Liver (tissue), 9 donors: ENCODE results near the gene SOX8. TPM values are rescaled to one million over a fixed set of nuclear protein-coding genes. Genes with fewer than 3 reads are reported as not detected.

Experiments
- DNase-seq: peaks from one replicate; pipeline ENCODE4 v3.0.0-alpha.2; 2017; ENCODE audit warnings: low spot score
- H3K27ac ChIP-seq, 2 donors: one replicate each; pipeline ENCODE4 v1.7.0; 2013; ENCODE audit warnings: inconsistent platforms in 2 of 2, low read length in 2 of 2, control low read depth in 1 of 2, low read depth in 1 of 2, mild to moderate bottlenecking in 1 of 2
- H3K27me3 ChIP-seq, 4 donors: one replicate each; pipeline versions ENCODE4 v1.6.1 to v1.7.0; 2013; ENCODE audit warnings: low read length in 3 of 4, inconsistent platforms in 1 of 4, mild to moderate bottlenecking in 1 of 4, moderate library complexity in 1 of 4; ENCODE audit not compliant: control insufficient read depth in 4 of 4, insufficient read depth in 4 of 4
- H3K36me3 ChIP-seq, 4 donors: one replicate each; pipeline versions ENCODE4 v1.6.1 to v1.7.0; 2013; ENCODE audit warnings: low read length in 3 of 4, mild to moderate bottlenecking in 3 of 4, low read depth in 1 of 4, moderate library complexity in 1 of 4; ENCODE audit not compliant: control insufficient read depth in 4 of 4, insufficient read depth in 3 of 4
- H3K4me1 ChIP-seq, 4 donors: one replicate each; pipeline versions ENCODE4 v1.6.1 to v1.7.0; 2013; ENCODE audit warnings: low read length in 3 of 4, mild to moderate bottlenecking in 3 of 4, moderate library complexity in 1 of 4; ENCODE audit not compliant: control insufficient read depth in 4 of 4, insufficient read depth in 4 of 4
- H3K4me3 ChIP-seq, 3 donors: one replicate each; pipeline versions ENCODE4 v1.6.1 to v1.7.0; 2013; ENCODE audit warnings: low read length in 3 of 3, control low read depth in 1 of 3, low read depth in 1 of 3, mild to moderate bottlenecking in 1 of 3
- H3K9ac ChIP-seq, 2 donors: one replicate each; pipeline ENCODE4 v1.7.0; 2013; ENCODE audit warnings: low read length in 2 of 2, mild to moderate bottlenecking in 2 of 2, moderate library complexity in 2 of 2, control low read depth in 1 of 2, low read depth in 1 of 2
- H3K9me3 ChIP-seq, 4 donors: one replicate each; pipeline versions ENCODE4 v1.6.1 to v1.7.0; 2013; ENCODE audit warnings: low read length in 3 of 4; ENCODE audit not compliant: control insufficient read depth in 4 of 4
- ATF3 ChIP-seq: IDR thresholded peaks from 2 replicates; pipeline ENCODE4 v1.6.1; 2016; ENCODE audit warnings: antibody characterized with exemption
- EGR1 ChIP-seq, 2 donors: IDR thresholded peaks; 2 replicates each; pipeline ENCODE4 v1.6.1; 2016 to 2018; ENCODE audit warnings: antibody characterized with exemption in 2 of 2, low read depth in 2 of 2
- FOXA1 ChIP-seq: IDR thresholded peaks from 2 replicates; pipeline ENCODE4 v1.6.1; 2016; ENCODE audit warnings: antibody characterized with exemption
- FOXA2 ChIP-seq: IDR thresholded peaks from 2 replicates; pipeline ENCODE4 v1.6.1; 2016; ENCODE audit warnings: antibody characterized with exemption
- GABPA ChIP-seq, 2 donors: IDR thresholded peaks in 1 of 2; conservative IDR thresholded peaks in 1 of 2; 2 replicates each; pipeline ENCODE4 v1.6.1; 2016; ENCODE audit warnings: antibody characterized with exemption in 2 of 2, mild to moderate bottlenecking in 1 of 2, moderate library complexity in 1 of 2
- HNF4A ChIP-seq, 2 donors: conservative IDR thresholded peaks; 2 replicates each; pipeline ENCODE4 v1.6.1; 2016; ENCODE audit warnings: antibody characterized with exemption in 2 of 2, mild to moderate bottlenecking in 2 of 2
- HNF4G ChIP-seq: IDR thresholded peaks from 2 replicates; pipeline ENCODE4 v1.6.1; 2016; ENCODE audit warnings: antibody characterized with exemption
- JUND ChIP-seq, 2 donors: IDR thresholded peaks; 2 replicates each; pipeline ENCODE4 v1.6.1; 2016; ENCODE audit warnings: antibody characterized with exemption in 2 of 2
- MAX ChIP-seq: IDR thresholded peaks from 2 replicates; pipeline ENCODE4 v1.6.1; 2016; ENCODE audit warnings: antibody characterized with exemption
- NR2F2 ChIP-seq: IDR thresholded peaks from 2 replicates; pipeline ENCODE4 v1.6.1; 2016; ENCODE audit warnings: antibody characterized with exemption
- RAD21 ChIP-seq, 2 donors: IDR thresholded peaks; 2 replicates each; pipeline ENCODE4 v1.6.1; 2016; ENCODE audit warnings: antibody characterized with exemption in 2 of 2, mild to moderate bottlenecking in 2 of 2
- RXRA ChIP-seq, 2 donors: IDR thresholded peaks; 2 replicates each; pipeline ENCODE4 v1.6.1; 2017 to 2018; ENCODE audit warnings: antibody characterized with exemption in 2 of 2, mild to moderate bottlenecking in 1 of 2
- SP1 ChIP-seq: IDR thresholded peaks from 2 replicates; pipeline ENCODE4 v1.6.1; 2018; ENCODE audit warnings: antibody characterized with exemption, mild to moderate bottlenecking
- TAF1 ChIP-seq: conservative IDR thresholded peaks from 2 replicates; pipeline ENCODE4 v1.6.1; 2016; ENCODE audit warnings: antibody characterized with exemption, mild to moderate bottlenecking
- YY1 ChIP-seq: IDR thresholded peaks from 2 replicates; pipeline ENCODE4 v1.6.1; 2016; ENCODE audit warnings: antibody characterized with exemption, mild to moderate bottlenecking
- ZBTB33 ChIP-seq: IDR thresholded peaks from 2 replicates; pipeline ENCODE4 v1.6.1; 2016; ENCODE audit warnings: antibody characterized with exemption
- WGBS: extraction: QIAGEN DNeasy Blood & Tissue Kit; methylation state at CpG from one replicate; pipeline ENCODE4 v1.1.7; 2013; 5-methylcytosine and 5-hydroxymethylcytosine counted together
- polyA plus RNA-seq, 2 donors: library from polyadenylated mRNA; stranded (reverse) in 1 of 2; unstranded in 1 of 2; fragments of 200-250 nt in 1 of 2; fragments of >200 nt in 1 of 2; fragmentation: Nextera tagmentation in 1 of 2; extraction: Ambion mirVana in 1 of 2; gene quantifications; one replicate each; pipeline versions ENCODE4 v1.2.1 to v1.2.3, GENCODE V29; 2013 to 2015
- total RNA-seq, 2 donors: library from RNA; depleted of rRNA; stranded (reverse); fragments of >200 nt; gene quantifications; one replicate each; pipeline ENCODE4 v1.2.3, GENCODE V29; 2014
- TF ChIP-seq, protein P1 (sequence below): IDR thresholded peaks from 2 replicates; pipeline ENCODE4 v1.6.1; 2016; ENCODE audit warnings: antibody characterized with exemption, mild to moderate bottlenecking
- TF ChIP-seq, protein P2 (sequence below): fragments of 150-350 bp; IDR thresholded peaks from 2 replicates; pipeline ENCODE4 v1.5.1; 2017; ENCODE audit warnings: improper control_type of control experiment, low read depth, low read length; ENCODE audit not compliant: missing input control
- donor health status: healthy.
- donor health status: healthy.
- donor health status: healthy.
- donor health status: healthy.
- donor health status: healthy.

The SOX8 gene
- total and polyA plus RNA-seq, 4 donors, result 0.05 to 0.33 (median 0.17) TPM; not detected in 1

DNA sequence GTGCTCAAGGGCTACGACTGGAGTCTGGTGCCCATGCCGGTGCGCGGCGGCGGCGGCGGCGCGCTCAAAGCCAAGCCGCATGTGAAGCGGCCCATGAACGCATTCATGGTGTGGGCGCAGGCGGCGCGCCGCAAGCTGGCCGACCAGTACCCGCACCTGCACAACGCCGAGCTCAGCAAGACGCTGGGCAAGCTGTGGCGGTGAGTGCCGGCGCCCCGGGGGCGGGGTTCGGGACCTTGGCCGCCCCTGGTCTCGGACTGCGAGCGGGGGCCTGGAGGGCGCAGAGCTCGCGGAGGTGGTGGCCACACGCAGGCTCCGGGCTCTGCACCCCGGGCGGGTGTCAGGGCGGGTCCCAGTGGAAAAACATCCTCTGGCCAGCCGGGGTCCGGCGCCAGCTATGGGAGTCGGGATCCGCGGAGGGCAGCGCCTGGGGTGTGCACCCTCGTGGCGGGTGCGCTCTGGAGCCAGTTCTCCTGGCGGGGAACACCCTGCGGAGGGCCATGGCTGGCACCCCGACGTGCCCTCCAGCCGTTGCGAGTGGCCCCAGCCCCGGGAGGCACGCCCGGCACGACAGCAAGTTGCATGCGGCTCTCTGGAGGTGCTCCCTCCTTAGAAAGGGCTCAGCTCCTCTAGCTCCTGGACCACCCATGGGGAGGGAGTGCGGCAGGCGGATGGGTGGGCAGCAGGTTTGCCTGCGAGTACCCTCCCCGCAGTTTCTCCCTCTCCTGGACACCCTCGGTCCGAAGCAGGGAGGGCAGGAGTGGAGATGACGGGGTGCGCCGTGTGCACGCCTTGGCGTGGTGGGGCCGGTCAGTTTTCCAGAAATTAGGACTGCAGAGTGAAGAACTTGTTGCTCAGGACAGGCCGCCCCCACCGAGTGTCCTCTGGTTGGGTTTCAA is 824 bp downstream of the SOX8 start:
- WGBS, result 16% methylated on average over 76 of the region's 76 CpGs
- Histone ChIP-seq H3K27ac (no peak overlapping the region), H3K4me1 (peaks cover 3 to 23% (median 9%) of the 10 kb centered on the region in 4 donors), H3K9me3 (no peaks in the 10 kb centered on the region), H3K36me3 (no peaks in the 10 kb centered on the region), H3K27me3 (peaks cover 0 to 3% (median 1%) of the 10 kb centered on the region in 4 donors), H3K4me3 (peak overlapping the region in 1 of 3 donors; percentile 56), H3K9ac (no peak overlapping the region)
- TF ChIP-seq JUND (IDR thresholded peaks at IDR 0.05), result no peak
- TF ChIP-seq FOXA2, result no peak
- no peak for TF ChIP-seq HNF4G
- TF ChIP-seq, protein P1, sequence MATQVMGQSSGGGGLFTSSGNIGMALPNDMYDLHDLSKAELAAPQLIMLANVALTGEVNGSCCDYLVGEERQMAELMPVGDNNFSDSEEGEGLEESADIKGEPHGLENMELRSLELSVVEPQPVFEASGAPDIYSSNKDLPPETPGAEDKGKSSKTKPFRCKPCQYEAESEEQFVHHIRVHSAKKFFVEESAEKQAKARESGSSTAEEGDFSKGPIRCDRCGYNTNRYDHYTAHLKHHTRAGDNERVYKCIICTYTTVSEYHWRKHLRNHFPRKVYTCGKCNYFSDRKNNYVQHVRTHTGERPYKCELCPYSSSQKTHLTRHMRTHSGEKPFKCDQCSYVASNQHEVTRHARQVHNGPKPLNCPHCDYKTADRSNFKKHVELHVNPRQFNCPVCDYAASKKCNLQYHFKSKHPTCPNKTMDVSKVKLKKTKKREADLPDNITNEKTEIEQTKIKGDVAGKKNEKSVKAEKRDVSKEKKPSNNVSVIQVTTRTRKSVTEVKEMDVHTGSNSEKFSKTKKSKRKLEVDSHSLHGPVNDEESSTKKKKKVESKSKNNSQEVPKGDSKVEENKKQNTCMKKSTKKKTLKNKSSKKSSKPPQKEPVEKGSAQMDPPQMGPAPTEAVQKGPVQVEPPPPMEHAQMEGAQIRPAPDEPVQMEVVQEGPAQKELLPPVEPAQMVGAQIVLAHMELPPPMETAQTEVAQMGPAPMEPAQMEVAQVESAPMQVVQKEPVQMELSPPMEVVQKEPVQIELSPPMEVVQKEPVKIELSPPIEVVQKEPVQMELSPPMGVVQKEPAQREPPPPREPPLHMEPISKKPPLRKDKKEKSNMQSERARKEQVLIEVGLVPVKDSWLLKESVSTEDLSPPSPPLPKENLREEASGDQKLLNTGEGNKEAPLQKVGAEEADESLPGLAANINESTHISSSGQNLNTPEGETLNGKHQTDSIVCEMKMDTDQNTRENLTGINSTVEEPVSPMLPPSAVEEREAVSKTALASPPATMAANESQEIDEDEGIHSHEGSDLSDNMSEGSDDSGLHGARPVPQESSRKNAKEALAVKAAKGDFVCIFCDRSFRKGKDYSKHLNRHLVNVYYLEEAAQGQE, result no peak
- TF ChIP-seq TAF1, result no peak
- TF ChIP-seq MAX, result no peak
- no peak for TF ChIP-seq SP1
- TF ChIP-seq NR2F2, result no peak
- no peak for TF ChIP-seq YY1
- TF ChIP-seq FOXA1, result no peak
- TF ChIP-seq HNF4A (conservative IDR thresholded peaks at IDR 0.05), result no peak
- no peak for TF ChIP-seq RAD21 (IDR thresholded peaks at IDR 0.05)
- no peak for TF ChIP-seq EGR1 (IDR thresholded peaks at IDR 0.05; ENCODE audit: low read depth in 2 of 2)
- no peak for TF ChIP-seq GABPA (IDR thresholded peaks at IDR 0.05 in 1 of 2, conservative IDR thresholded peaks at IDR 0.05 in 1 of 2)
- TF ChIP-seq, protein P2, sequence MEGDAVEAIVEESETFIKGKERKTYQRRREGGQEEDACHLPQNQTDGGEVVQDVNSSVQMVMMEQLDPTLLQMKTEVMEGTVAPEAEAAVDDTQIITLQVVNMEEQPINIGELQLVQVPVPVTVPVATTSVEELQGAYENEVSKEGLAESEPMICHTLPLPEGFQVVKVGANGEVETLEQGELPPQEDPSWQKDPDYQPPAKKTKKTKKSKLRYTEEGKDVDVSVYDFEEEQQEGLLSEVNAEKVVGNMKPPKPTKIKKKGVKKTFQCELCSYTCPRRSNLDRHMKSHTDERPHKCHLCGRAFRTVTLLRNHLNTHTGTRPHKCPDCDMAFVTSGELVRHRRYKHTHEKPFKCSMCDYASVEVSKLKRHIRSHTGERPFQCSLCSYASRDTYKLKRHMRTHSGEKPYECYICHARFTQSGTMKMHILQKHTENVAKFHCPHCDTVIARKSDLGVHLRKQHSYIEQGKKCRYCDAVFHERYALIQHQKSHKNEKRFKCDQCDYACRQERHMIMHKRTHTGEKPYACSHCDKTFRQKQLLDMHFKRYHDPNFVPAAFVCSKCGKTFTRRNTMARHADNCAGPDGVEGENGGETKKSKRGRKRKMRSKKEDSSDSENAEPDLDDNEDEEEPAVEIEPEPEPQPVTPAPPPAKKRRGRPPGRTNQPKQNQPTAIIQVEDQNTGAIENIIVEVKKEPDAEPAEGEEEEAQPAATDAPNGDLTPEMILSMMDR, result no peak
- no peak for TF ChIP-seq ATF3
- TF ChIP-seq RXRA (IDR thresholded peaks at IDR 0.05), result no peak
- TF ChIP-seq ZBTB33, result no peak
- no peak for DNase-seq
